GM18867 (cell line): ENCODE results near the gene OTUD6A.
"Not testable (repeated sequence)": the region's sequence is repeated elsewhere in the genome, so short reads cannot be mapped to it uniquely, and the experiment has no call there.

ENCODE experiments used
- ATAC-seq: cut with Tn5 transposase; IDR thresholded peaks from one replicate; pipeline ENCODE4 v1.9.1; 2021; ENCODE audit warnings: mild to moderate bottlenecking, moderate library complexity; ENCODE audit not compliant: unreplicated experiment

Gene OTUD6A

GRCh38 chrX:70044541-70045245 is 17.6 kb upstream of the OTUD6A start:
- no peak for ATAC-seq

GRCh38 chrX:70046978-70047377 is 15.3 kb upstream of the OTUD6A start:
- no peak for ATAC-seq

GRCh38 chrX:70049406-70049805 is 12.9 kb upstream of the OTUD6A start:
- ATAC-seq, result no peak

GRCh38 chrX:70049925-70050324 is 12.3 kb upstream of the OTUD6A start, which contains the start of gene AWAT2:
AWAT2 (minus strand) TSS chrX:70049938; CDS start chrX:70049932, 6 bp downstream.
- no peak for ATAC-seq

- no peak for ATAC-seq
Observed at GRCh38 chrX:70052895-70053615, 9.2 kb upstream of the OTUD6A start.

GRCh38 chrX:70054391-70054790 is 7.9 kb upstream of the OTUD6A start:
- ATAC-seq, result no peak

- no peak for ATAC-seq
Observed at GRCh38 chrX:70062961-70063550, 799 bp downstream of the OTUD6A start.

GRCh38 chrX:70066646-70067045 is 4.4 kb downstream of the OTUD6A start:
- ATAC-seq, result no peak

GRCh38 chrX:70079297-70079696 is 17.0 kb downstream of the OTUD6A start:
- ATAC-seq, result no peak

GRCh38 chrX:70079870-70080269 is 17.6 kb downstream of the OTUD6A start:
- ATAC-seq, result no peak

GRCh38 chrX:70082723-70083122 is 20.5 kb downstream of the OTUD6A start:
- no peak for ATAC-seq

- no peak for ATAC-seq
Observed at GRCh38 chrX:70084592-70085240, 22.5 kb downstream of the OTUD6A start.

GRCh38 chrX:70087857-70088630 is 25.8 kb downstream of the OTUD6A start:
- no peak for ATAC-seq

- no peak for ATAC-seq
Observed at GRCh38 chrX:70088751-70089150, 26.5 kb downstream of the OTUD6A start.

- no peak for ATAC-seq
Observed at GRCh38 chrX:70089604-70090297, 27.5 kb downstream of the OTUD6A start.

GRCh38 chrX:70092247-70092646 is 30.0 kb downstream of the OTUD6A start:
- no peak for ATAC-seq

GRCh38 chrX:70096052-70096451 is 33.8 kb downstream of the OTUD6A start:
- ATAC-seq, result no peak

GRCh38 chrX:70105229-70105628 is 43.0 kb downstream of the OTUD6A start:
- ATAC-seq, result no peak

GRCh38 chrX:70111436-70112026 is 49.3 kb downstream of the OTUD6A start:
- not testable (repeated sequence) for ATAC-seq
